ENCODE data around the gene GAS6. TPM values are rescaled to one million over a fixed set of nuclear protein-coding genes. Genes with fewer than 3 reads are reported as not detected.

GAS6 gene
- total RNA-seq, 4 donors from 2014 or later, result 152 to 284 (median 169) TPM

- H3K4me1 ChIP-seq, result peaks cover 9 to 24% (median 19%) of the 10 kb centered on the region in 4 donors
- 89% methylated on average over 60 of the region's 60 CpGs; no CpG with 5 or more reads in 1 of the 2 donors for WGBS, 2 donors (ENCODE audit: low coverage in 1 of 2)
- intact Hi-C loops (cut with DNase I; ENCODE audit: low total_unique reads) (loop anchor here (1.0 to 2.0 kb wide), 2 partner anchors 46 to 409 kb away; partner anchors contain the start of gene GAS6), in situ Hi-C loops (cut with MboI; ENCODE audit: low pct_ligation_motif_present in 1 of 4, low pct_unique_long_range_greater_than_20kb in 1 of 4, low sequenced_read_pairs in 3 of 4) (no loop called here)
- H3K27me3 ChIP-seq, result no peaks in the 10 kb centered on the region
- no peak for TF ChIP-seq POLR2AphosphoS5 (IDR thresholded peaks at IDR 0.05)
- no peak for TF ChIP-seq CTCF (IDR thresholded peaks at IDR 0.05)
- no peak for TF ChIP-seq EP300 (IDR thresholded peaks at IDR 0.05; ENCODE audit: low read depth)
- no peak for TF ChIP-seq POLR2A (IDR thresholded peaks at IDR 0.05)
- no peak overlapping the region for H3K4me3 ChIP-seq
- DNase-seq, result no peak
- H3K36me3 ChIP-seq, result no peaks in the 10 kb centered on the region
- peak overlapping the region in 1 of 4 donors; percentile 5 for H3K27ac ChIP-seq
- no peaks in the 10 kb centered on the region for H3K9me3 ChIP-seq
Observed at GRCh38 chr13:113817860-113818691, 45.8 kb downstream of the GAS6 start.

- intact Hi-C loops (cut with DNase I; ENCODE audit: low total_unique reads), result loop anchor here (1.0 to 2.0 kb wide), 2 partner anchors 47 to 410 kb away; partner anchors contain the start of gene GAS6
- 5 to 34% methylated on average over 6 to 17 of the region's 24 CpGs for WGBS, 2 donors (ENCODE audit: low coverage in 1 of 2)
- peaks cover 9 to 24% (median 19%) of the 10 kb centered on the region in 4 donors for H3K4me1 ChIP-seq
- no peaks in the 10 kb centered on the region for H3K36me3 ChIP-seq
- peak; percentile 94 for DNase-seq
- in situ Hi-C loops (cut with MboI; ENCODE audit: low pct_ligation_motif_present in 1 of 4, low pct_unique_long_range_greater_than_20kb in 1 of 4, low sequenced_read_pairs in 3 of 4), result no loop called here
- TF ChIP-seq POLR2A (IDR thresholded peaks at IDR 0.05) (no peak), POLR2AphosphoS5 (IDR thresholded peaks at IDR 0.05) (peak in 2 of 3 donors; percentile 9 to 22), CTCF (IDR thresholded peaks at IDR 0.05) (peak; percentile 83 to 94 (median 86)), EP300 (IDR thresholded peaks at IDR 0.05; ENCODE audit: low read depth) (no peak)
- no peaks in the 10 kb centered on the region for H3K9me3 ChIP-seq
- H3K4me3 ChIP-seq, result no peak overlapping the region
- no peaks in the 10 kb centered on the region for H3K27me3 ChIP-seq
- peak overlapping the region in 1 of 4 donors; percentile 5 for H3K27ac ChIP-seq
Observed at GRCh38 chr13:113816946-113817859, 46.7 kb downstream of the GAS6 start.

- 64 to 90% methylated on average over 6 to 25 of the region's 25 CpGs for WGBS, 2 donors (ENCODE audit: low coverage in 1 of 2)
- Histone ChIP-seq H3K27me3 (no peaks in the 10 kb centered on the region), H3K27ac (no peak overlapping the region), H3K4me3 (no peak overlapping the region), H3K36me3 (no peaks in the 10 kb centered on the region), H3K9me3 (no peaks in the 10 kb centered on the region), H3K4me1 (peaks cover 3 to 18% (median 12%) of the 10 kb centered on the region in 4 donors)
- TF ChIP-seq POLR2A (IDR thresholded peaks at IDR 0.05), result no peak
- no peak for TF ChIP-seq EP300 (IDR thresholded peaks at IDR 0.05; ENCODE audit: low read depth)
- TF ChIP-seq CTCF (IDR thresholded peaks at IDR 0.05), result no peak
- no peak for DNase-seq
- in situ Hi-C loops (cut with MboI; ENCODE audit: low pct_ligation_motif_present in 1 of 4, low pct_unique_long_range_greater_than_20kb in 1 of 4, low sequenced_read_pairs in 3 of 4) (no loop called here), intact Hi-C loops (cut with DNase I; ENCODE audit: low total_unique reads) (loop anchor here (2.0 kb wide), 1 partner anchor 410 kb away; no protein-coding TSS in a partner anchor)
Observed at GRCh38 chr13:113816254-113816929, 47.5 kb downstream of the GAS6 start.

All from transverse colon (tissue), 4 donors.